Measurements from ENCODE around the gene COG5.
"Not testable (repeated sequence)": the region's sequence is repeated elsewhere in the genome, so short reads cannot be mapped to it uniquely, and the experiment has no call there.

The COG5 gene

DNA sequence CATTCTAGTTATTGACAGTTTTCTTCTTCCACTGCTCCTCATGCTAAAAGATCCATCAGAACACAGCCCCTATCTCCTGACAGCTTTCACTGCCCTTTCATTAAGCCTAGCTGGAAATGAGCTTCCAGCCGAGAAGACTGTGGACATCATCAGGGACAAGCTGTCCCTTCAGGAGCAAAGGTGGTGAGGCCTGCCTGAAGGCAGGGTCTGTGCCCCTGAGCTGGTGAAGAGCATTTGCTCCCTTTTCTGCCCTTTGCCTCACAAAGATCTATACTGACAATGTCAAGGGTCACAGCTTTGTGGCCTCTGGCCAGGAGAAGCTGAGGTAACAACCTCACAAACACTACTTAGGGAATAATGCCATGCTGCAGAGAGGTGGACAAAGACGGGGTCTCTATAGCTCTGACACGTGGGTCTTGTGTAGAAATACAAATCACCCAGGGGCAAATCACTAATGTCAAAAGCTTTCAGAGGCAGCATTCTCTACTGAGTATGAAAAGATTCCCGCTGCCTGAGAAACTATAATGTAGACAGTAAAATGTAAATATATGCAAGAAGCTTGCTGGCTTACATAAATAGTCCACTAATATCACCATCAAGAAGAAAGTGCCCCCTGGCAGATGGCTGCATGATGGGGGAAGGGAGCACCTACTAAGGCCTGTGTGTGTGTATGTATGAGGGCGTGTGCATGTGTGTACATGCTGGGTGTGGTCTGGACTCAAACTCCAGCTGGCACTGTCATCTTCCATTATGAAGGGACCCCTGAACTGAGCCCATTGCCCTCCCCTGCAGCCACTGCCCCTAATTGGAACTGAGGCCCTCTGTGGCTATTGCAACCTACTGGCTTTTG lies 339.1 kb downstream of the COG5 start:
- no peak for DNase-seq (ENCODE audit: low spot score)
- TF ChIP-seq, protein P1, sequence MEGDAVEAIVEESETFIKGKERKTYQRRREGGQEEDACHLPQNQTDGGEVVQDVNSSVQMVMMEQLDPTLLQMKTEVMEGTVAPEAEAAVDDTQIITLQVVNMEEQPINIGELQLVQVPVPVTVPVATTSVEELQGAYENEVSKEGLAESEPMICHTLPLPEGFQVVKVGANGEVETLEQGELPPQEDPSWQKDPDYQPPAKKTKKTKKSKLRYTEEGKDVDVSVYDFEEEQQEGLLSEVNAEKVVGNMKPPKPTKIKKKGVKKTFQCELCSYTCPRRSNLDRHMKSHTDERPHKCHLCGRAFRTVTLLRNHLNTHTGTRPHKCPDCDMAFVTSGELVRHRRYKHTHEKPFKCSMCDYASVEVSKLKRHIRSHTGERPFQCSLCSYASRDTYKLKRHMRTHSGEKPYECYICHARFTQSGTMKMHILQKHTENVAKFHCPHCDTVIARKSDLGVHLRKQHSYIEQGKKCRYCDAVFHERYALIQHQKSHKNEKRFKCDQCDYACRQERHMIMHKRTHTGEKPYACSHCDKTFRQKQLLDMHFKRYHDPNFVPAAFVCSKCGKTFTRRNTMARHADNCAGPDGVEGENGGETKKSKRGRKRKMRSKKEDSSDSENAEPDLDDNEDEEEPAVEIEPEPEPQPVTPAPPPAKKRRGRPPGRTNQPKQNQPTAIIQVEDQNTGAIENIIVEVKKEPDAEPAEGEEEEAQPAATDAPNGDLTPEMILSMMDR (IDR thresholded peaks at IDR 0.05; ENCODE audit: extremely low read depth, insufficient read depth, missing control alignments): no peak
- in situ Hi-C loops (cut with MboI; ENCODE audit: low pct_unique_long_range_greater_than_20kb, low sequenced_read_pairs, unreplicated experiment): no loop called here

DNA sequence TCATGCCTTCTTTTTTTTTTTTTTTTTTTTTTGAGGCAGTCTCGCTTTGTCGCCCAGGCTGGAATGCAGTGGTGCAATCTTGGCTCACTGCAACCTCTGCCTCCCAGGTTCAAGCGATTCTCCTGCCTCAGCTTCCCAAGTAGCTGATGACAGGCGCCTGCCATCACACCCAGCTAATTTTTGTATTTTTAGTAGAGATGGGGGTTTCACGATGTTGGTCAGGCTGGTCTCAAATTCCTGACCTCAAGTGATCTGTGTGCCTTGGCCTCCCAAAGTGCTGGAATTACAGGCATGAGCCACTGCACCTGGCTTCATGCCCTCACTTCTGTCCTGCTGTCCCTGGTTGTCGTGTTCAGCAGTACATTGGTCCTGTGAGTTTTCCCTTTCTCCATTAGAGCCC lies 342.9 kb downstream of the COG5 start:
- DNase-seq (ENCODE audit: low spot score); in situ Hi-C loops (cut with MboI; ENCODE audit: low pct_unique_long_range_greater_than_20kb, low sequenced_read_pairs, unreplicated experiment): not testable (repeated sequence)

DNA sequence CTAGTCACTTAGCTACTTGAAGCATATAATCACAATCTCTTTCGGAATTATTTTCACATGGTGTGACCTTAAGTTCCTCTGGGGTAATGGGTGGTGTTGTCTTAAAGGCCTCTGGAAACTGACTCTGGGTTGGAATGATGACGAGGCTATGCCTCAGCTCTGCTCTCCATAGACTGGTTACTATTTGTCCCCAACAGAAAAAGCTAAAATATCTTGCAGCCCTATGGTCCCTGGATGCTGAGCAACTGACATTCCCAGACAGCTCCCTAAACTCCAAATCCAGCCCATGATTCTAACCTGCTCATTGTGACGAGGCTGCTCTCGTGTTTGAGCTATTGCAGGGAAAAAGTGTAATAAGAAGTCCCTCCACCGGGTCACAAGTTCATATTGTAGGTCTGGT lies 343.4 kb downstream of the COG5 start:
- no peak for DNase-seq (ENCODE audit: low spot score)
- in situ Hi-C loops (cut with MboI; ENCODE audit: low pct_unique_long_range_greater_than_20kb, low sequenced_read_pairs, unreplicated experiment): no loop called here
- TF ChIP-seq, protein P1 (IDR thresholded peaks at IDR 0.05; ENCODE audit: extremely low read depth, insufficient read depth, missing control alignments): no peak

DNA sequence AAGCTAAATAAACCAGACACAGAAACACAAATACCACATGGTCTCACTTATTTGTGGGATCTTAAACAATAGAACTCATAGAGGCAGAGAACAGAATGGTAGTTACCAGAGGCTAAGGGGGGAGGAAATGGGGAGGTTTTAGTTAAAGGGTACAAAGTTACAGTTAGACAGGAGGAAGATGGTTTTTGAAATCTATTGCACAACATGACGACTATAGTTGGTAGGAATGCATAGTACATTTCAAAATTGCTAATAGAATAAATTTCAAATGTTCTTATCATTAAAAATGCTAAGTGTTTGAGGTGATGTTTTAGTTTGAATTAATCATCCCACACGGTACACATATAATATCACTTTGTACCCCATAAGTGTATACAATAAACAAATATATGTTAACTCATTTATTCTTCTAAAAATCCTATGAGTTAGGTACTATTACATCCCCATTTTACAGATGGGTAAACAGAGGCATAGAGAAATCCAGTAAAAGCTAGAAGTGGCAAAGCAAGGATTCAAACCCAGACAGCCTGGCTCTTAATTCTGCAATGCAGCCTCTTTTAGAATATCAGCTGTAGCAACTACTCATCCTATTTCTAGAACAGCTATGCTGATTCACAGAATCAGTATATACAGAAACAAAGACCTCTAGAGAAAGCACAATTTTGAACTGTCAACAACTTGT lies 344.0 kb downstream of the COG5 start:
- in situ Hi-C loops (cut with MboI; ENCODE audit: low pct_unique_long_range_greater_than_20kb, low sequenced_read_pairs, unreplicated experiment): no loop called here
- TF ChIP-seq, protein P1 (IDR thresholded peaks at IDR 0.05; ENCODE audit: extremely low read depth, insufficient read depth, missing control alignments): no peak
- DNase-seq (ENCODE audit: low spot score): no peak

DNA sequence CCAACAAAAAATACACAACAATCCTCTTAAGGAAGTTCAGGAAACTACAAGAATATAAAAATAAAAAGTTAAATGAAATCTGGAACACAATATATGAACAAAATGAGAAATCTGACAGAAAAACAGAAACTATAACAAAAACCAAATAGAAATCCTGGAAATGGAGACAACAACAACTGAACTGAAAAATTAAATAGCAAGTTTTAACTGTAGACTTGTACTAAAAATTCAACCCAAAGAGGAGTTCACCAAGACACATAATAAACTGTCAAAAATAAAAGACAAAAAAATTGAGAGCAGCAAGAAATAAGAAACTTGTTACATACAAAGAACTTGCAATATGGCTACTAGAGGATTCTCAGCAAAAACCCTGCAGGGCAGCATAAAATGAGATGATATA lies 349.8 kb downstream of the COG5 start:
- TF ChIP-seq, protein P1 (IDR thresholded peaks at IDR 0.05; ENCODE audit: extremely low read depth, insufficient read depth, missing control alignments): no peak
- in situ Hi-C loops (cut with MboI; ENCODE audit: low pct_unique_long_range_greater_than_20kb, low sequenced_read_pairs, unreplicated experiment): no loop called here

DNA sequence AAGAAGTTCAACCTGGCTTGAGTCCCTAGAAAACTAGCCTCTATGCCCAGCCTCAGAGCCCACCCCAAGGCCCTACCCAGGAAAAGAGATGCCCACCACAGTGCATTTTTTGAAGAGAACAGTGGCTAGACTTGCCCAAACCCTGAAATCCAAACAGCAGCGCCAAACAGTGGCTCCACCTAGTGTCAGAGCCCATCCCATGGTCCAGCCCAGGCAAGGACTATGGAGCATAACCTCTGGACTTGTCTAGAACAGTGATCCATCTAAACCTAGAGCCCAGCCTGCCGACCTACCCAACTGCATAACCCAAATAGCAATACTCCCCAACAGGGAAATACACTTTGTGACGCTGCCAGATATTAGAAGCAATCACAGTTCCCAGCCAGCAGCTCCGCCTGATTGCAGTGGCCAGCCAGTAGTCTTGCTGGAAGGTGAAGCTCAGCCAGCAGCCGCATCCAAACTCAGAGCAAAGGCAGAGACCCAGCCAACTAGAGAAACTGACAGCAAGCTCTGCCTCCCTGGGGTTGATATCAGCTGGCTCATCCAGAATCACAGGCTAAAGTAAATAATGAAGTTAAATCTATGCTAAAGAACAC lies 350.4 kb downstream of the COG5 start:
- TF ChIP-seq, protein P1 (IDR thresholded peaks at IDR 0.05; ENCODE audit: extremely low read depth, insufficient read depth, missing control alignments): no peak
- in situ Hi-C loops (cut with MboI; ENCODE audit: low pct_unique_long_range_greater_than_20kb, low sequenced_read_pairs, unreplicated experiment): no loop called here
- no peak for DNase-seq (ENCODE audit: low spot score)

More for the DNA sequence above, 349.8 kb downstream of the COG5 start:
- DNase-seq (ENCODE audit: low spot score): no peak

DNA sequence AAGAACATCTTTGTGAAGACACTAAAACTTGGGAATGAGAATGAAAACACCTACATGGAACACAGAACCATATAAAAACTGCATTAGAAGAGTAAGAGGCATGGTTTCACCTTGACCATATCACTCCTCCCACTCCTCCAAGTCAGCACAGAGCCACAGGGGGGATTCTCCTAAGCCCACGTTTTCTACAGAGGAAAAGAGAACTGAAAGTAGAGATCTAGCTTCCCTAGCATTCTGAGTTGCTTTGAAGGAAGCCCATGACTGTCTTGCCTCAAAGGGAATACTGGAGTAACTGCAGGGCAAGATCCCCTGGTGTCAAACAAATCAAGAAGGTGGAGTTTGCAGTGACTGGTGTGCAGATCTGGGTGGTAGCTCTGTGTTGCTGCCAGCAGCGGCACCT lies 351.0 kb downstream of the COG5 start:
- DNase-seq (ENCODE audit: low spot score): no peak
- in situ Hi-C loops (cut with MboI; ENCODE audit: low pct_unique_long_range_greater_than_20kb, low sequenced_read_pairs, unreplicated experiment): no loop called here
- TF ChIP-seq, protein P1 (IDR thresholded peaks at IDR 0.05; ENCODE audit: extremely low read depth, insufficient read depth, missing control alignments): no peak

All from GM13977 (cell line).